Breast epithelium (tissue), 3 donors: ENCODE results near the gene PIGK.

Source experiments
- POLR2A ChIP-seq: fragments of 450-650 bp; IDR thresholded peaks from one replicate; pipeline ENCODE4 v1.6.1; 2016; ENCODE audit warnings: antibody characterized with exemption, mild to moderate bottlenecking, moderate library complexity
- TF ChIP-seq, protein P1 (sequence below), 3 donors: fragments of 450-650 bp; IDR thresholded peaks; one replicate each; pipeline ENCODE4 v1.5.1; 2016 to 2017; ENCODE audit warnings: antibody characterized with exemption in 3 of 3, mild to moderate bottlenecking in 3 of 3, moderate library complexity in 3 of 3

DNA sequence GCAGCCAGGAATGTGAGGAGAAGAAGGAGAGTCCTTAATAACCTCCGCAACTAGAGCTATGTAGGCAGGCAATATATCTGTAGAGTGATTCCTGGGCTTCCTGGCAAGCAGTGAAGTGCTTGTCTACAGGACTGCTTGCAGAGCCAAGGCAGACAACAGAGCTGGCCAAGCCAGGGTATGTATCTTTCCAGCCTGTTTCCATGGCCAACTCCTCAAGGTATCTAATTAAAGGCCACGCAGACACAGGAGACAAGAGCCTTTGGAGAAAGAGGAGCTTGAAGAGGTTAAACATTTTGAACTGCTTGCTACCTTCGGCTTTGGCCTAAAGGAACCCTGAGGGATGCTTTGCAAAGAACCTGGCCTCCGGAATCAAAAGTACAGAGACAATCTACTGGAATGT, 137.4 kb downstream of the PIGK start:
- TF ChIP-seq, protein P1, sequence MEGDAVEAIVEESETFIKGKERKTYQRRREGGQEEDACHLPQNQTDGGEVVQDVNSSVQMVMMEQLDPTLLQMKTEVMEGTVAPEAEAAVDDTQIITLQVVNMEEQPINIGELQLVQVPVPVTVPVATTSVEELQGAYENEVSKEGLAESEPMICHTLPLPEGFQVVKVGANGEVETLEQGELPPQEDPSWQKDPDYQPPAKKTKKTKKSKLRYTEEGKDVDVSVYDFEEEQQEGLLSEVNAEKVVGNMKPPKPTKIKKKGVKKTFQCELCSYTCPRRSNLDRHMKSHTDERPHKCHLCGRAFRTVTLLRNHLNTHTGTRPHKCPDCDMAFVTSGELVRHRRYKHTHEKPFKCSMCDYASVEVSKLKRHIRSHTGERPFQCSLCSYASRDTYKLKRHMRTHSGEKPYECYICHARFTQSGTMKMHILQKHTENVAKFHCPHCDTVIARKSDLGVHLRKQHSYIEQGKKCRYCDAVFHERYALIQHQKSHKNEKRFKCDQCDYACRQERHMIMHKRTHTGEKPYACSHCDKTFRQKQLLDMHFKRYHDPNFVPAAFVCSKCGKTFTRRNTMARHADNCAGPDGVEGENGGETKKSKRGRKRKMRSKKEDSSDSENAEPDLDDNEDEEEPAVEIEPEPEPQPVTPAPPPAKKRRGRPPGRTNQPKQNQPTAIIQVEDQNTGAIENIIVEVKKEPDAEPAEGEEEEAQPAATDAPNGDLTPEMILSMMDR (IDR thresholded peaks at IDR 0.05) = no peak
- TF ChIP-seq POLR2A = no peak
